Femur (tissue), 1 donor: Measurements from ENCODE around the gene MLF2.

Experiments used
- DNase-seq: peaks from one replicate; pipeline ENCODE4 v3.0.0-alpha.2; 2017

MLF2 gene, protein sequence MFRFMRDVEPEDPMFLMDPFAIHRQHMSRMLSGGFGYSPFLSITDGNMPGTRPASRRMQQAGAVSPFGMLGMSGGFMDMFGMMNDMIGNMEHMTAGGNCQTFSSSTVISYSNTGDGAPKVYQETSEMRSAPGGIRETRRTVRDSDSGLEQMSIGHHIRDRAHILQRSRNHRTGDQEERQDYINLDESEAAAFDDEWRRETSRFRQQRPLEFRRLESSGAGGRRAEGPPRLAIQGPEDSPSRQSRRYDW

DNA sequence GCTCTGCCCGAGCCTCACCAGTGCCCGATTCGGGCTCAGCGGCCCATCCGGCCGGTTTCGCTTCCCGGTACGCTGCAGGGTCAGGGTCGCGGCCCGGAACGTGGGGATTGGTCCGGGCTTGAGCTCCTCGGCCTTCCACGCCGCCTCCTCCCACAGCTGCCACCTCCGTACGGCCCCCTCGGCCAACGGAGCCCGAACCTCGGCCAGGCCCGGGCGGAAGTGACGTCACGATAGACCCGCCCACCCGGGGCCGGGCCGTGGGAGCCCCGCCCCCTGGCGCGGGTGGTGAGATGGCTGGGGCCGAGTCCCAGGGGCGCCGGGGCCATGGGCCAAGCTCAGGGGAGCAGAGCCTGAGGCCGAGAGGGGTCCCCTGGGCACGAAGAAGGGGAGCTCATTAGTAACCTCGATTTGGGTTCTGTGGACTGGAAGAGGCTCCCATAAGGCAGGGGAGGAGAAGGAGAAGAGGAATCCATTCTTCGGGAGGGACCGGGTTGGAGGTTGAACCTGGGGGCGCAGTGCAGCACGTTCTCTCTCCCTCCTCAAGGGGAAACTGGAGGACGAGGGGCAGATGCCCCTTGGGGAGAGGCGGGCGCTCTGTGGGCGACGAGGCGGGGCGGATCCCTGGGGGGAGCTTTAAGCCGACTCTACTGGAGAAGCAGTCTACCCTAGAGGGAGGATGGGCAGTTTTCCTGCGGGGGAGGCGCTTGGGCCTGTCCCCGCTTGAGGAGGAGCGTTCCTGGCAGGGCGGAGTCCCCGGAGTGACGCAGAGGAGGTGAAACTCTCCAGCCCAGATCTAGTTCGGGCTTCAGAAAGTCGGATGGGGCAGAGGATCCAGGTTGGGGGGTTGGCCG lies at the start of gene MLF2:
TSS of gene MLF2 (minus strand) at position 221 of the 851 bp plus-strand sequence. CDS start 807 bp downstream, outside the sequence.
- DNase-seq, result peak; percentile 99

DNA sequence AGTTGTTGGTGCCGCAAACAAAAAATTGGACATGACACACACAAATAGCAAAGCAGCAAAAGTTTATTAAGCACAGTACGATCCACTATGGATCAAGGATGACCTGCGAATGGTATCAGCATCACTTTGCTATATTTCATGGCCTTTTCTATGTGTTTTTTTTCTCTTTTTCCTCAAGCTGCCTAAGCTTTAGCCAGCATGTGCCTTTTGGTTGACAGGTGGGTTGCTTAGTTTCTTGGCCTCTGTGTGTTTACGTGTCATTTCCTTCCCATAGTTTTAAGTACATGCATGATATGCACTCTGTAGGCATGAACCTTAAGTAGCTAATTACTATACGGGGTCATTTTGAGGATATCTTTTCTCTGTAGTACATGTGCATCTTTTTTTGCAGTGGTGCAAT lies 46.2 kb upstream of the MLF2 start:
- DNase-seq, result no peak

DNA sequence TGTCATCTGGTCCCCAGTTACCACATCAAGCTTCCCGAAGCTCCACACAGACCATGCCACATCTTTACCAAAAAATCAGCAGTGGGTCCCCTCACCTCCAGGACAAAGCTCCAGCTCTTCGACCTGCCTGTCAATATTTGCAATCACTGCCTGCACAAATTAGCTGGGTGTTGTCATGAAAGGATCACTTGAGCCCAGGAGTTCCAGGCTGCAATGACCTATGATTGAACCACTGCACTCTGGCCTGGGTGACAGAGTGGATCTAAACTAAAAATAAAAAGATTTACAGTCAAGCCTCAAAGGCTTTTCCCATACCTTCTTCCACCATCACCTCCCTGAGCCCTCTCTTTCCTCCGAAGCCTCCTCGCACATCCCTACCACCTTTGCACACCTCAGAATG lies 43.6 kb upstream of the MLF2 start:
- DNase-seq, result no peak

DNA sequence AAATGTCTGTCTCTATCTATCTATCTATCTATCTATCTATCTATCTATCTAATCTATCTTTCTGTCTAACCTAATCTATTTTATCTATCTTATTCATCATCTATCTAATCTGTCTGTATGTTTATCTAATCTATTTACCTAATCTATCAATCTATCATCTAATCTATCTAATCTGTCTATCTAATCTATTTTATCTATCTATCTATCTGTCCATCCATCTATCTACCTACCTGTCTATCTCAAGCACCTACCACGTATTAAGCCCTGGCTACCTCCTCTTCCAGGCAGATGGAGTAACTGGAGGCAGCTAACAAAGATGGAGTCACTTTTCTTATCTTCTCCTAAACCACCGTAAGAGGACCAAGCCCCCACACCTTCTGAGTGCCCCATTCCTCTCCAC lies 42.1 kb upstream of the MLF2 start:
- no peak for DNase-seq

DNA sequence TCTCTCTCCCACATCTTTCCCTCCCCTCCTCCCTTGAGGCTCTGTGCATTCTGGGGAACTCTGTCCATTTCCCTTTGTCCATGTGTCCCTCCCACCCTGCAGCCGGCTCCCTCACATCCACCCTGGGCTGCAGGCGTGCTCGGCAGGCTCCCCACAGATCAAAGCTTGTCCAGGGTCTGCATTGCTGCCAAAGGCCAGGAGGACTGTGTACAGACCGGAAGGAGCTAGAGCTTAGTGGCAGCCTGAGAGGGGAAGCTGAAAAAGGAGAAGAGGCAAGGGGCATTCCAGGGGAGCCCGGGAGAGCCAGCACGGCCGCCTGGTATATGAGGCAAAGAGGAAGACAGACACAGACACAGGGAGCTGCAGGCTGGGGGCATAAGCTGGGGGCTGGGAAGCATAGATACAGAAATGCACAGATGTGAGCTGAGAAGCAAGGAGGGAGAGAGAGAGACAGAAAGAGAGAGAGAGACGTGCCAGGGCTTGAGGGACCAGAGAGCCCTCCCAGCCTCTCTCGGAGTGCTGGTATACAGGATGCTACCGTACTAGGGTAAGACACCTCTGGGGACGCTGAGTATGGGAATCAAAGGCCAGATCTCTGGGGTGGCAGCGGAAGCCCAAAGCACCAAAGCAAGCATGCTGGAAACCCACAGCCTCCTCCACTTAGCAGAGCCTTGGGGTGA lies 39.7 kb upstream of the MLF2 start:
- peak; percentile 63 for DNase-seq

DNA sequence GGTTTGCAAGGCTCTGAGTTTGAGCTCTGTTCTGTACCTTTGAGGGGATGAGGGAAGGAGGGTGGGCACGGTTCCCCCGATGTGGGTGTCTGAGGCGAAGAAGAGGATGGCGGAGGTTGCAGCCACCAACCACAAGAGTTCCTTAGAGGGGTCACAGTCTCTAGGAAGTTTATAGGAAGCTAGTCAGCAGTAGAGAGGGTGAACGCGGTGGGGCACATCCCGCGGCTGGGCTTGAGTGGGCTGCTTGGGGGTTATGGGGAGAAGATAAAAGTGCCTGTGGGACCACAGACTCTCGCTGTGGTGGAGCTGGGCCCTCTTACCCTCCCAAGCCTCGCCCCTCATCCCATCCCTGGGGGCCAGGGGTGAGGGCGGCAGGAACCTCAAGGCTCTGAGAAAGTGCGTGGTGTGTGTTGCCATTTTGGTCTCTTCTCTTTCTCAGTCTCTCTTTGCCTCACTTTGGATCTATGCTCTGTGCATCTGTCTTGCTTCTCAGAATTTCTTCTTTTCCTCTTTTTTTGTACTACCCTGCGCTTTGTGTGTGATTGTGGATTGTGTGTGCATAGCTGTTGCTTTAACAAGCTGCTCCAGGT lies 39.1 kb upstream of the MLF2 start:
- DNase-seq, result no peak

DNA sequence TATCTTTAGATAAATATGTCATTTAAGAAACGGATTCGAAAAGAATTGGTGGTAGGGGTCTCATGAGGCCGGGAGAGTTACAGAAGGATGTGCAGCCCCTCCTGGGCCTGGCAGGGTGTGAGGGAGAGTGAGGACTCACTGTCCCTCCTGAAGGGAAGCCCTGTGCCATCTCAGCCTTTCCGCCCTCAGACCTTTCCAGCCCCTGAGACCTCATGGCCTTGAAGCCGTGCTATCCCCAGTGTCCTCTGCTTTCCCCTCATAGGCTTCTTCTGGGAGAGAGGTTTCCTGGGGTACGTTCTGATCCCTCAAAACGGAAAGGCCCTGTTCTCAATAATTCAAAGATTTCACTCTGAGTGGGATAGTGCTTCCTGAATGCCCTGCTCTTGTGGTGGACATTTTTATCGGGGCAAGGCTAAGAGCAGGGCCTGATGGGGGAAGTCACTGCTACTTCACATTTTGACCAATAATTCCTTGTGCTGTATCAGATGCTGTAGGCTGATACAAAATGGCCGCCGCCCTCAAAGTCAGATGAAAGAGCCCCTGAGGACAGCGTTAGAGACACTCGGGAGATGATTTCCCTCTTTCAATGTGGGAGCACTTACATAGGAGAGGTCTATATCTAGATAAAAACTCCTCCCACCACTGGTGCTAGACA lies 37.7 kb upstream of the MLF2 start:
- DNase-seq, result no peak

DNA sequence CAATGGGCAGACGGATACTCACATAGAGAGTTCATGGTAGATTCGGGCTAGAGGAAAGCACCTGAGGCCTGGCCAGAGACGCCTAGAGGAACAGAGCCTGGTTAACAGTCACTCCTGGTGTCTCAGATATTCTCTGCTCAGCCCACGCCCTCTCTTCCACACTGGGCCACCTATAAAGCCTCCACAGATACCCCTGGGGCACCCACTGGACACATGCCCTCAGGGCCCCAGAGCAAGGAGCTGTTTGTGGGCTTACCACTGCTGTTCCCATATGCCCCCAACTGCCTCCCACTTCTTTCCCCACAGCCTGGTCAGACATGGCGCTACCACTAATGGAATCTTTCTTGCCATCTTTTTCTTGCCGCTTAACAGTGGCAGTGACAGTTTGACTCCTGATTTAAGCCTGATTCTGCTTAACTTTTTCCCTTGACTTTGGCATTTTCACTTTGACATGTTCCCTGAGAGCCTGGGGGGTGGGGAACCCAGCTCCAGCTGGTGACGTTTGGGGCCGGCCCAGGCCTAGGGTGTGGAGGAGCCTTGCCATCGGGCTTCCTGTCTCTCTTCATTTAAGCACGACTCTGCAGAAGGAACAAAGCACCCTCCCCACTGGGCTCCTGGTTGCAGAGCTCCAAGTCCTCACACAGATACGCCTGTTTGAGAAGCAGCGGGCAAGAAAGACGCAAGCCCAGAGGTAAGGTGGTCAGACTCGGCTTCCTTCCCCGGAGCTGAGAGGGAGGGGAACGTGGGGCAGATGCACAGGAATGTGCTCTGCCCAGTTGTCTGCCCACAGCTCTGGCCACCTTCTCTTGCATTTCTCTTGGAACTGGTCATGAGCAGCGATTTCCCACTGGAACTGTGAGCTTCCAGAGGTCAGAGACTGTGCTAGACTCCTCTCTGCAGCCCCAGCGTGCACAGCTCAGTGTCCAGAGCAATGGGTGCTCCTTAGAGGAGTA lies 36.3 kb upstream of the MLF2 start, which contains the start of gene CD4:
TSS of gene CD4 (plus strand) at position 557 of the 953 bp plus-strand sequence. CDS start 10,611 bp downstream, outside the sequence.
- peak; percentile 51 for DNase-seq

DNA sequence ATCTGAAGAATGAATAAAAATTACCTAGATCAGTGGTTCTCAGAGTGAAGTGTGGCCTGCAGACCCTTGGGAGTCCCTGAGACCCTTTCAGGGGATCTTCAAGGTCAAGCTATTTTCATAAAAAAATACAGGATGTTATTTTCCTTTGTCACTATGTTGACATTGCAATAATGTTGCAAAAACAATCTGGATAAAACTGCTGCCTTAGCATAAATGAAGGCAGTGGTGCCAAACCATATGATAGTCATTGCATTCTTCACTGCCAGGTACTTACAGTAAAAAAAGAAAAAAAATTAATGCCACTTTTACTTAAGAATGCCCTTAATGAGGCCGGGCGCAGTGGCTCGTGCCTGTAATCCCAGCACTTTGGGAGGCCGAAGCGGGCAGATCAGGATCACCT lies 34.4 kb upstream of the MLF2 start:
- no peak for DNase-seq

DNA sequence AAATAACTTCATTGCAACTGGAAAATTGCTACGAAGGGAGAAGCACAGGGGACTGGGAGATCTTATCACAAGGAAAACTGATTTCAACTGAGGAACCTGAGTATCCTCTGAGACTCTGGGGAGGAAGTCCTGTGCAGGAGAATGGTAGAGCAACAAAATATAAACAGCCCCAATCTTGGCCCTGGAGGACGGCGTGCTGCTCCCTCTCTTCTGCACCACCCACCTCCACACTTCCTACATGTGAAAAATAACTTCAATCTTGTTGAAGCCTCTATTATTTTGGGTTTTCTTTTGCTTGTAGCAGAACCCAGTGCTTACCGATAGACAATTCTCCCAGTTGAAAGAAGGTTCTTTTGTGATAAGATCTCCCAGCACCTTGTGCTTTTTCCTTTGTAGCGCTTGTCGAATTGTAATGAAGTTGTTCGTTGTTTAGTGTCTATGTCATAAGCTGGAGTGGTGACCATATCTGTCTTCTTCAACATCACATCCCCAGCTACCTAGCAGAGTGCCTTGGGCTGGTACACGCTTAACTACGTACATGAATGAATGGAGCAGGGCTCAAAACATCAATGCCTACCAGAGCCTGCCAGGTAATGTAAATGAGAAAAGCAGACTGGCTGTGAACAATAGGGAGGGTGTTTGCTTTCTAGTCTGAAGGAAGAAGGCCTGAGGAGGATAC lies 33.6 kb upstream of the MLF2 start:
- no peak for DNase-seq

DNA sequence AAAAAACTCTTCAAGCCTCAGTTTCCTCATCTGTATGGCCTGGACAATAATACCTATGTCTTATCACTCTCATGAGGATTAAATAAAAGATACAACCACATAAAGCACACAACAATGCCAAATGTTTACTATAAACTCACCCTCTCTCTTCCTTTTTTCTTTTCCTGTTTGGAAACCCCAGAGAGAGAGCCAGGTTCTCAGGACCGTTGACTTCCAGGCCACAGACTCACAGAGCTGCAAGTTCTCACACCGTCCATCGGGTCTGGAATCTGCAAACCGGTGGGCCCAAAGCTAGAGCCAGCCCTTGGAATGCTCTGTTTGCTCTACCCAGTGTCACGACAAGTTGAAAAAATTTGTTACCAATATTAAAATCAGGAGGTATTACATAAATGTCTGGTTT lies 31.8 kb upstream of the MLF2 start:
- no peak for DNase-seq

DNA sequence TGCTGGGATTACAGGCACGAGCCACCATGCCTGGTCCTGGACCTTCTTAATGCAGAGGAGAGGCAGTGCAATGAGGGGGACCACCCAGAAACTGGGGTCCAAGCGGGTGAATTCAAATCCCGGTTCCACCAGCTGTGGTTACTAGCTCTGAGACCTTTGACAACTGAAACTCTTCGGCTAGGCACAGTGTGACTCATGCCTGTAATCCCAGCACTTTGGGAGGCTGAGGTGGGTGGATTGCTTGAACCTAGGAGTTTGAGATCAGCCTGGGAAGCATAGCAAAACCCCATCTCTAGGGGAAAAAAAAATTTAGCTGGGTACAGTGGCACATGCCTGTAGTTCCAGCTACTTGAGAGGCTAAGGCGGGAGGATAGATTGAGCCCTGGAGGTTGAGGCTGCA lies 31.4 kb upstream of the MLF2 start:
- no peak for DNase-seq

DNA sequence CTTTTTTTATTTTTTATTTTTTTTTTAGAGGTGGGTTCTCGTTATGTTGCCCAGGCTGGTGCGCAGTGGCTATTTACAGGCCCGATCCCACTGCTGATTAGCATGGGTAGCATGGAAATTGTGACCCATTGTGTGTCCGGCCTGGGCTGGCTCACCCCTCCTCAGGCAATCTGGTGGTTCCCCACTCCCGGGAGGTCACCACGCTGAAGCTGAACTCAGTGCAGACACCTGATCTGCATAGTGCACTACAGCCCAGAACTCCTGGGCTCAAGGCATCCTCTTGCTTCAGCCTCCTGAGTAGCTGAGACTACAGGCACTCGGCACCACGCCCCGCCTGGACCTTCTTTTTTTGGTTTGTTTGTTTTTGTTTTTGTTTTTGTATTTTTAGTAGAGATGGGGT lies 30.9 kb upstream of the MLF2 start:
- DNase-seq, result no peak

DNA sequence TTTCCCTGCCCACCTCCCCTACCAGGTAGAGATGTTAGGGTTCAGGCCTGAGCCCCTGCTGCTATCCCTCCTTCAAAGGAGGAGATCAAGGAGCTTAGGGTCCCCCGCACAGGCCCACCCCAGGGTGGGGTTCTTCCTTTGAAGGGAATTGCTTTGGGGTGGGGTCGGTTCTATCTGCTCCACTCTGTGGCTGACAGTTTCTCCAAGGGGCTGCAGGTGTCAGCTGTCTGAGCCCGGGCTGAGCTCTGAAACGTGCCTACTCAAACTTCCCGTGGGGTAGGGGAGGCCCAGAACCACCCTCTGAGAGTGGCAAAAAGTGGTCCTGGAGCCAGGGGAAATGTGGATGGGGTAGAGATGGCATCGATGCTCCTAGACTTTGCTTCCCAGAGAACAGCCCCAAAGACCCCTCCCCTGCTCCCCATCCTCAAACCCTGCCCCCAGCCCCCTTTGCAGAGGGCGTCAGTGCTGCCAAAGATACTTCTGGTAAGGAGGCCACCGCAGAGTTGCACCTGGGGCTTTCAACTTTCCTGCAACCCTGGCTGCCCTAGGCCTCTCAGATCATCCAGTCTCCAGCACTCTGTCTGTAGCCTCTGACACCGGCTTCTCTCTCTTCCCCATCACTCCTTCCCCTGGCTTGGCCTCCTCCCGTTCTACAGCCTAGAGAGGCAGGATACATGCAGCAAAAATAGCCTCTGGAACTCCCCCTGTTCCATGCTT lies 30.1 kb upstream of the MLF2 start:
- DNase-seq, result no peak

DNA sequence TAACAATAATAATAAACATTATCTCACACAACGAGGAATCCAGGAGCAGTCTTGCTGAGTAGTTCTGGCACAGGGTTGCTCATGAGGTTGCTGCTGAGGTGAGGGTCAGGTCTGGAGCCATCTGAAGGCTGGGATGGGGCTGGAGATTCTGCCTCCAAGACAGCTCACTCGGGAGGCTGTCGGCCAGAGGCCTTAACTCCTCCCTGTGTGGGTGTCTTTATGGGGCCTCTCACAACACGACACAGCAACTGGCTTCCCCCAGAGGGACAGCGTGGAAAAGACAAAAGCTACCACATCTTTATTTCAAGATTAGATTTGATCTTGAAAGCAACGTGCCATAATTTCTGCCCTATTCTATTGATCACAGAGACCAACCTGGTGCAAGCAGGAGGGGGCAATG lies 29.2 kb upstream of the MLF2 start:
- no peak for DNase-seq

DNA sequence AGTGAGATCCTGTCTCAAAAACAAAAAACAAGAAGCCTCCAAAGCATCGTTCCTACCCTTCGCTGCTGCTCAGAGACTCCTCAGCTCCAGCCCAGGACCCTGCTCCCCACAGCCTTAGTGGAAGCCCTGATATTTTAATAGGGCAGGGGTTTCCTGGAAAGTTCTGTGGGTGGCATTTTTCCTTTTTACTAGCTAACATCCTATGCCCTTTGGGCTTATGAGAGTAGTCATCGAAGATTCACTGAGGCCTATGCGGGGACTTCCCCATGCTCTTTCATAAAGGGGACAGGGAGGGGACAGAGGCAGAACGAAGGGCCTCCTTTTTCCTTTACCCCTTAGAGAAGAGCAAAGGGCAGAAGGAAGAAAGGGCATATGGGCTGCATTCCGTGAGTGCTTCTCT lies 27.6 kb upstream of the MLF2 start:
- DNase-seq, result no peak

DNA sequence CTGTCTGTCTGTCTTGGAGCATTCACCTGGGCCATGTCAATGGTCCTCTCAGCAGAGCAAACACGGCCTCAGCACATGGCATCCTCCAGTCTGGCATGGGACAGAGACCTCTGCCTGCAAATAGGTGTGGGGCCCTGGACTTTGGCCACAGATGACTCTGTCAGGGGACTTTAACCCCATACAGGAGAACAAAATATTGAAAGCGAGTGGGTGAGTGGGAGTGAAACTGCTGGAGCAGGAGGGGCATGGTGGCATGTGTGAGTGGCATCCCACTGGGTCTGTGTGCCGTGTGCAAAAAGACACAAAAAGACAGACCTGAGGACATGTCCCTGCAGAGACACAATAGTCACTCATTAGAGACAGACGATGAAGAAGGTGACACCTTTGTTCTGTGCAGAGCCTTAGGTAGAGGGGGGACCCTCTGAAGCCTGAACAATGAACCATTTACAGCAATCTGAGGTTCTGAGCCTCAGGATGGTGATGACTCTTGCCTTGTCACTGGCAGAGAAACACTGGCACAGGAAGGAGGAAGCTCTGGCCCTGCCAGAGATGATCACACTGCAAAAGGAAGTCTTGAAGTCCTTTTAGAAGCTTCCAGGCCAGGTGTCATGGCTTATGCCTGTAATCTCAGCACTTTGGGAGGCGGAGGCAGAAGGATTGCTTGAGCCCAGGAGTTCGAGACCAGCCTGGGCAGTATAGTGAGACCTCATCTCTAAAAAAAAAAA lies 26.9 kb upstream of the MLF2 start:
- no peak for DNase-seq

DNA sequence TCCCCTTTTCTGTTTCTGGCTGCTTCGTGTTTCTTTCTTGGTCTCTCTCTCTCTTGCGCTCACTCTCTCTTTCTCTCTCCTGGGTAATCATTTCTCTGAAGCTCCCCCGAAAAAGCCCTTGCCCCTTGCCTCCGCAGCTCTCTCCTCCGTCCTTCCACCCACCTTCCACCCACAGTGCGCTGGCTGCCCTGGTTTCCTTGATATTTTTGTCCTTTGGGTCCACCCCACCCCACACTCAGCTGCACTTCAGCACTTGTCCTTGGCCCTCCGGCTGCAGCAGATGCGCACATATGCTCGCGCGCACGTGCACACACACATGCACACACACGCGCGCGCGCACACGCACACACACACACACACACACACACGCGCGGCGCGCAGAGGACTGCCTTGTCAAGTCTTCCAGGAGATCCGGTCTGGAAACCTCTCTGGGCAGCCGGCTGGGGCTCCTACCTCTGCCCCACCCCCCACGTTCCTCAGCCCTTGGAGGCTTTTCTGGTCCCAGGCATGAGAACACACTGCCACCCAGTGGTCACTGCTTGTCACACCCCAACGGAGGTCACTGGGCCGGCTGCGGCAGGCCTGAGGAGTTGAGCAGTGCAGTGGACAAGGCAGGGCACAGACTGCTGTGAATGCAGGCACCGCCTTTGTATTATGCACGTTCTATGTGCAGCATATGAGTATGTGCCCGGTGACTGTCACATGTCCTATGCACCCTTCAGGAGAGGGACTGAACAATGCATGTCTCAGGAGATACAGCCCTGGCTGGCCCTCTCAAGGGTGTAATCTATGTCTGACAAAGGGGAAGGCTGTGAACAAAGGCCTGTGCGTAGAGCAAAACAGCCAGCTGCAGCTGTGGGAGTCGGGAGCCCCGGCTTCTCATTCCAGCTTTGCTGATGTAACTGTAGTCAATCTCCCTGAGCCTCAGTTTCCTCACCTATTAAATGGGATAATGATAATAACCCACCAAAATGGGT lies 25.9 kb upstream of the MLF2 start:
- peak; percentile 96 for DNase-seq
